ENCODE measurements around the gene MRM2.

MRM2 gene

GRCh38 chr7:2191016-2191415, 51.0 kb downstream of the MRM2 start:
- CTCF ChIA-PET: no interaction called here
- no peak for DNase-seq (ENCODE audit: low spot score)
- TF ChIP-seq, protein P1, sequence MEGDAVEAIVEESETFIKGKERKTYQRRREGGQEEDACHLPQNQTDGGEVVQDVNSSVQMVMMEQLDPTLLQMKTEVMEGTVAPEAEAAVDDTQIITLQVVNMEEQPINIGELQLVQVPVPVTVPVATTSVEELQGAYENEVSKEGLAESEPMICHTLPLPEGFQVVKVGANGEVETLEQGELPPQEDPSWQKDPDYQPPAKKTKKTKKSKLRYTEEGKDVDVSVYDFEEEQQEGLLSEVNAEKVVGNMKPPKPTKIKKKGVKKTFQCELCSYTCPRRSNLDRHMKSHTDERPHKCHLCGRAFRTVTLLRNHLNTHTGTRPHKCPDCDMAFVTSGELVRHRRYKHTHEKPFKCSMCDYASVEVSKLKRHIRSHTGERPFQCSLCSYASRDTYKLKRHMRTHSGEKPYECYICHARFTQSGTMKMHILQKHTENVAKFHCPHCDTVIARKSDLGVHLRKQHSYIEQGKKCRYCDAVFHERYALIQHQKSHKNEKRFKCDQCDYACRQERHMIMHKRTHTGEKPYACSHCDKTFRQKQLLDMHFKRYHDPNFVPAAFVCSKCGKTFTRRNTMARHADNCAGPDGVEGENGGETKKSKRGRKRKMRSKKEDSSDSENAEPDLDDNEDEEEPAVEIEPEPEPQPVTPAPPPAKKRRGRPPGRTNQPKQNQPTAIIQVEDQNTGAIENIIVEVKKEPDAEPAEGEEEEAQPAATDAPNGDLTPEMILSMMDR (conservative IDR thresholded peaks at IDR 0.05; ENCODE audit: low read depth): no peak
- peak overlapping the region; percentile 61 for H3K27ac ChIP-seq
- POLR2A ChIA-PET (ENCODE audit: low non-redundant PET): no interaction called here

- POLR2A ChIA-PET (ENCODE audit: low non-redundant PET): no interaction called here
- CTCF ChIA-PET: no interaction called here
- H3K27ac ChIP-seq: peak overlapping the region; percentile 61
- TF ChIP-seq, protein P1 (conservative IDR thresholded peaks at IDR 0.05; ENCODE audit: low read depth): no peak
- DNase-seq (ENCODE audit: low spot score): peak; percentile 65
Measured at GRCh38 chr7:2190531-2190930, 51.5 kb downstream of the MRM2 start.

DNA sequence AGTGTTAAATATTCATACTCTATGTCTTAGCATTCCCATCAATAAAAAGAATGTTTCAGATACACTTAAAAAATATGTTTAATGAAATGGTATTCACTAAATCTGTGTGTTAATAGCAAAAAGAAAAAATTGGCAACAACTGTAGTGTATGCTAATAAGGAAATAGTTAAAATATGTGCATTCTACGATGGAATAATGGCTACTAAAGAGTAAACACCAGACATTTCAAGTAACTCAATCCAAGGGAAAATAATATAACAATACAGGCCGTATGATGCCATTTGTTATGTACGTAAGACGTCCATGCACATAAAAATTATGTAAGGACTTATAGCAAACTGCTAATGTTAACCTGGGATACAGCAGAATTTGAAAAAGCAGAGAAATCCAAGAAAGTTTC, 55.8 kb downstream of the MRM2 start:
- ChIA-PET CTCF (no interaction called here), POLR2A (ENCODE audit: low non-redundant PET) (no interaction called here)
- TF ChIP-seq, protein P1 (conservative IDR thresholded peaks at IDR 0.05; ENCODE audit: low read depth): no peak
- no peak for DNase-seq (ENCODE audit: low spot score)
- H3K27ac ChIP-seq: no peak overlapping the region

DNA sequence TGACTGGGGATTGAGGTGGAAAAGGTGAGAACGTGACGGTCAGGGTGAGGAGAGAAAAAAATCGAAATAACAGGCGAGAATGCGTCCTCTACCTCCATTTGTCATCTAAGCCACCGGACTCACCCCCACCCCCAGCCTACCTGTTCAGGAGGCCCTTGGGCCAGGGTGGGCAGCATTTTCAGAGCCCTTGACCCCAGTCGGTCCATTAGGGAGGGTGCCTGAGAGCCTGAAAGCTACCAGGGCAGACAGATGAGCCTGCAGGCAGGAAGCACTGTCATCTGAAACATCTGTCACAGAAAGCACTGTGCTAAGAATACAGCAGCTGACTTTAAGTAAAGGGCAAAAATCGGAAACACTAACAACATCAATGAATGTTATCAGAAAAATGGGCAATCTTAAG, 56.3 kb downstream of the MRM2 start:
- TF ChIP-seq, protein P1 (conservative IDR thresholded peaks at IDR 0.05; ENCODE audit: low read depth): no peak
- no peak for DNase-seq (ENCODE audit: low spot score)
- CTCF ChIA-PET: no interaction called here
- POLR2A ChIA-PET (ENCODE audit: low non-redundant PET): no interaction called here
- no peak overlapping the region for H3K27ac ChIP-seq

All from RWPE1 (cell line).